ENCODE data around the gene LEAP2. TPM values are rescaled to one million over a fixed set of nuclear protein-coding genes. Genes with fewer than 3 reads are reported as not detected.
A peak's percentile ranks its signal among the peaks of the same experiment; 100 is the strongest.

LEAP2 gene
- total RNA-seq, 1 experiment from 2014 or later, result 1.4 TPM

DNA sequence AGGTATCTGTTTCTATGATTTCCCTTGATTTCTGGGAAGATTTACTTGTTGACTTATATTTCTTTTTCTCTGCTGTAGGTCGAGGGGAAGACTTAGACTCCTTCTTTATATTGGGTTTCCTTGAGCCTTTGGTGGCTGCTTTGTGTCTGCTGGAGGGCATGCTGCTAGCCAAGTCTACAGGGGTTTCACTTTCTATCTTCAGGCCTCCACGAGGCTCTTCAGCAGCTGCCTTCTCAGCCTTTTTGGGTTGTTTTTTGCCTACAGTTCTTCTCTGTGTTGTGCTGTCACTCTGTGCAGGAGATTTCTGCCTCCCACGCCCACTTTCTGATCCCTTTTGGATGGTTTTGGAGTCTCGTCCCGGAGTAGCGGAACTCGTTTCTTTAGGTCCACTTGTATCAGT is 23.2 kb downstream of the LEAP2 start:
- H3K79me2 ChIP-seq (ENCODE audit: insufficient read depth, low read length), result no peaks in the 10 kb centered on the region
- no peak overlapping the region for H2BK20ac ChIP-seq (ENCODE audit: low read depth, low read length, poor library complexity, severe bottlenecking)
- H2BK120ac ChIP-seq (ENCODE audit: low read depth, low read length, poor library complexity, severe bottlenecking), result no peak overlapping the region
- no peak overlapping the region for H3K23ac ChIP-seq (ENCODE audit: insufficient read length, low read depth, low read length)
- no peak overlapping the region for H2BK5ac ChIP-seq (ENCODE audit: insufficient read length, low read length)
- TF ChIP-seq, protein P1, sequence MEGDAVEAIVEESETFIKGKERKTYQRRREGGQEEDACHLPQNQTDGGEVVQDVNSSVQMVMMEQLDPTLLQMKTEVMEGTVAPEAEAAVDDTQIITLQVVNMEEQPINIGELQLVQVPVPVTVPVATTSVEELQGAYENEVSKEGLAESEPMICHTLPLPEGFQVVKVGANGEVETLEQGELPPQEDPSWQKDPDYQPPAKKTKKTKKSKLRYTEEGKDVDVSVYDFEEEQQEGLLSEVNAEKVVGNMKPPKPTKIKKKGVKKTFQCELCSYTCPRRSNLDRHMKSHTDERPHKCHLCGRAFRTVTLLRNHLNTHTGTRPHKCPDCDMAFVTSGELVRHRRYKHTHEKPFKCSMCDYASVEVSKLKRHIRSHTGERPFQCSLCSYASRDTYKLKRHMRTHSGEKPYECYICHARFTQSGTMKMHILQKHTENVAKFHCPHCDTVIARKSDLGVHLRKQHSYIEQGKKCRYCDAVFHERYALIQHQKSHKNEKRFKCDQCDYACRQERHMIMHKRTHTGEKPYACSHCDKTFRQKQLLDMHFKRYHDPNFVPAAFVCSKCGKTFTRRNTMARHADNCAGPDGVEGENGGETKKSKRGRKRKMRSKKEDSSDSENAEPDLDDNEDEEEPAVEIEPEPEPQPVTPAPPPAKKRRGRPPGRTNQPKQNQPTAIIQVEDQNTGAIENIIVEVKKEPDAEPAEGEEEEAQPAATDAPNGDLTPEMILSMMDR (conservative IDR thresholded peaks at IDR 0.05), result no peak
- no peak for DNase-seq
- Mint-ChIP-seq H3K4me3 (no peak overlapping the region), H3K9me3 (no peaks in the 10 kb centered on the region), H3K4me1 (no peaks in the 10 kb centered on the region), H3K27me3 (ENCODE audit: low read depth) (no peaks in the 10 kb centered on the region), H3K36me3 (ENCODE audit: insufficient read depth in 1 of 3, low read depth in 3 of 3) (peaks cover 36 to 76% (median 69%) of the 10 kb centered on the region in 3 experiments; a peak in 6 of 7 replicates), H3K27ac (peak overlapping the region in 1 of 3 experiments; percentile 46; a peak in 2 of 7 replicates)
- H3K9ac ChIP-seq (ENCODE audit: extremely low read depth, insufficient read length, low read length), result no peak overlapping the region
- no peak overlapping the region for H4K91ac ChIP-seq (ENCODE audit: insufficient read length, low read depth, low read length)
- H3K4ac ChIP-seq (ENCODE audit: low read depth, low read length), result no peak overlapping the region
- H2AFZ ChIP-seq (ENCODE audit: low read length), result no peak overlapping the region
- no peak overlapping the region for H3K4me2 ChIP-seq (ENCODE audit: insufficient read depth, insufficient read length, low read length)
- no peak overlapping the region for H2BK15ac ChIP-seq (ENCODE audit: low read depth, low read length)
- no peaks in the 10 kb centered on the region for H4K20me1 ChIP-seq (ENCODE audit: control insufficient read depth, insufficient read depth, insufficient read length)
- no peak overlapping the region for H3K56ac ChIP-seq (ENCODE audit: insufficient read length, low read depth, low read length)
- H4K5ac ChIP-seq (ENCODE audit: insufficient read length, low read depth, low read length), result no peak overlapping the region
- no peaks in the 10 kb centered on the region for H3K79me1 ChIP-seq (ENCODE audit: insufficient read depth, low read depth, low read length, poor library complexity, severe bottlenecking)
- no peak overlapping the region for H3T11ph ChIP-seq (ENCODE audit: low read length)
- no peak overlapping the region for H3K14ac ChIP-seq (ENCODE audit: insufficient read depth, low read length)
- WGBS (ENCODE audit: extremely low coverage, insufficient read length, low lambda C conversion rate), result no CpG with 5 or more reads among the region's 7 CpGs
- no peaks in the 10 kb centered on the region for H3K23me2 ChIP-seq (ENCODE audit: insufficient read length, low read depth, low read length, poor library complexity, severe bottlenecking)
- no peak overlapping the region for H4K8ac ChIP-seq (replicated peaks; ENCODE audit: insufficient read length, low read depth, low read length)
- H2BK12ac ChIP-seq (ENCODE audit: insufficient read length, low read depth, low read length), result no peak overlapping the region
- no peaks in the 10 kb centered on the region; the same call in 1 of the 2 replicates for H3K27me3 ChIP-seq (ENCODE audit: insufficient read depth, low read length)
- H2AK5ac ChIP-seq (ENCODE audit: insufficient read length, low read length), result no peak overlapping the region
- no peaks in the 10 kb centered on the region for H3K4me1 ChIP-seq (ENCODE audit: insufficient read depth, low read length)
- no peaks in the 10 kb centered on the region for H3K9me3 ChIP-seq (ENCODE audit: control insufficient read depth, low read depth, low read length)
- H3K27ac ChIP-seq (ENCODE audit: insufficient read length, low read depth, low read length), result no peak overlapping the region
- H3K18ac ChIP-seq (ENCODE audit: insufficient read length, low read depth, low read length), result no peak overlapping the region

Data from H9 (cell line).